Neural progenitor cell (in vitro differentiated cells): ENCODE measurements around the gene ADRA2A. TPM values are rescaled to one million over a fixed set of nuclear protein-coding genes. Genes with fewer than 3 reads are reported as not detected.

Experiments
- DNase-seq: peaks from one replicate; pipeline ENCODE4 v3.0.0-alpha.2; 2016; ENCODE audit warnings: low spot score
- H2AFZ ChIP-seq: fragments of 200-600 bp; sonication (generic); replicated peaks from 2 replicates; pipeline ENCODE4 v1.6.1; 2016; ENCODE audit warnings: antibody characterized with exemption
- H3F3A ChIP-seq: fragments of 200-600 bp; sonication (generic); 2 replicates; pipeline ENCODE4 v1.6.1; 2016; ENCODE audit warnings: antibody characterized with exemption, low read depth
- H3K27ac ChIP-seq: fragments of 200-600 bp; sonication (generic); 2 replicates; pipeline ENCODE4 v1.5.1; 2016; ENCODE audit warnings: mild to moderate bottlenecking
- H3K27me3 ChIP-seq: fragments of 200-600 bp; sonication (generic); 2 replicates; pipeline ENCODE4 v1.6.1; 2016; ENCODE audit warnings: mild to moderate bottlenecking, moderate library complexity
- H3K36me3 ChIP-seq: fragments of 200-600 bp; sonication (generic); 2 replicates; pipeline ENCODE4 v1.5.1; 2016
- H3K4me1 ChIP-seq: fragments of 200-600 bp; sonication (generic); 2 replicates; pipeline ENCODE4 v1.6.1; 2016; ENCODE audit warnings: mixed run types
- H3K4me2 ChIP-seq: fragments of 200-600 bp; sonication (generic); 2 replicates; pipeline ENCODE4 v1.6.1; 2016
- H3K4me3 ChIP-seq: fragments of 200-600 bp; sonication (generic); 2 replicates; pipeline ENCODE4 v1.5.1; 2016
- H3K79me2 ChIP-seq: fragments of 200-600 bp; sonication (generic); 2 replicates; pipeline ENCODE4 v1.6.1; 2016; ENCODE audit warnings: low read depth
- H3K9ac ChIP-seq: fragments of 200-600 bp; sonication (generic); 2 replicates; pipeline ENCODE4 v1.6.1; 2016
- H3K9me3 ChIP-seq: fragments of 200-600 bp; sonication (generic); 2 replicates; pipeline ENCODE4 v1.5.1; 2016; ENCODE audit warnings: low read depth
- H4K20me1 ChIP-seq: fragments of 200-600 bp; sonication (generic); 2 replicates; pipeline ENCODE4 v1.6.1; 2016; ENCODE audit warnings: low read depth
- H3K27ac Mint-ChIP-seq: 3 replicates; pipeline ENCODE4 v1.8.0; 2021; ENCODE audit warnings: mixed read lengths
- H3K27me3 Mint-ChIP-seq: 2 replicates; pipeline ENCODE4 v1.8.0; 2022; ENCODE audit warnings: low read depth, mild to moderate bottlenecking, inconsistent platforms, moderate library complexity, mixed read lengths; ENCODE audit not compliant: insufficient read depth
- H3K36me3 Mint-ChIP-seq: 3 replicates; pipeline ENCODE4 v1.8.0; 2021; ENCODE audit warnings: mixed read lengths
- H3K4me1 Mint-ChIP-seq: 3 replicates; pipeline ENCODE4 v1.8.0; 2021; ENCODE audit warnings: mixed read lengths
- H3K4me3 Mint-ChIP-seq: 3 replicates; pipeline ENCODE4 v1.8.0; 2021; ENCODE audit warnings: mild to moderate bottlenecking, moderate library complexity, mixed read lengths
- H3K9me3 Mint-ChIP-seq: 3 replicates; pipeline ENCODE4 v1.8.0; 2020; ENCODE audit warnings: mixed read lengths
- CTCF ChIP-seq: fragments of 200-600 bp; sonication (generic); IDR thresholded peaks from 2 replicates; pipeline ENCODE4 v1.5.1; 2017; ENCODE audit warnings: antibody characterized with exemption, mild to moderate bottlenecking
- EZH2 ChIP-seq: fragments of 200-600 bp; sonication (generic); IDR thresholded peaks from 2 replicates; pipeline ENCODE4 v1.6.1; 2017; ENCODE audit warnings: antibody characterized with exemption, mild to moderate bottlenecking, moderate library complexity
- EZH2phosphoT487 ChIP-seq: fragments of 200-600 bp; sonication (generic); IDR thresholded peaks from 2 replicates; pipeline ENCODE4 v1.6.1; 2017; ENCODE audit warnings: antibody characterized with exemption
- total RNA-seq: library from RNA; depleted of rRNA; stranded (reverse); fragments of >200 nt; gene quantifications from 2 replicates; pipeline ENCODE4 v1.2.3, GENCODE V29; 2015; ENCODE audit warnings: low replicate concordance

ADRA2A gene
- total RNA-seq, 1 donor from 2014 or later: not detected

- DNase-seq: no peak
- H3K27ac Mint-ChIP-seq: no peak overlapping the region
- H3K9ac ChIP-seq: no peak overlapping the region
- H3K27me3 ChIP-seq: no peaks in the 10 kb centered on the region
- no peaks in the 10 kb centered on the region for H3K36me3 ChIP-seq
- no peak overlapping the region for H3K4me3 ChIP-seq
- H4K20me1 ChIP-seq: no peaks in the 10 kb centered on the region
- no peaks in the 10 kb centered on the region for H3K79me2 ChIP-seq
- H3K27ac ChIP-seq: no peak overlapping the region
- peaks cover 9% of the 10 kb centered on the region for H3K36me3 Mint-ChIP-seq
- no peak overlapping the region for H3K4me3 Mint-ChIP-seq
- H3F3A ChIP-seq: no peaks in the 10 kb centered on the region
- peaks cover 32% of the 10 kb centered on the region for H3K9me3 Mint-ChIP-seq
- no peak overlapping the region for H2AFZ ChIP-seq
- peaks cover 11% of the 10 kb centered on the region for H3K9me3 ChIP-seq
- no peak for TF ChIP-seq CTCF
- no peak for TF ChIP-seq EZH2
- TF ChIP-seq EZH2phosphoT487: no peak
- H3K4me1 ChIP-seq: no peaks in the 10 kb centered on the region
- peaks cover 2% of the 10 kb centered on the region for H3K27me3 Mint-ChIP-seq
- no peak overlapping the region for H3K4me2 ChIP-seq
- no peaks in the 10 kb centered on the region for H3K4me1 Mint-ChIP-seq
Observed at GRCh38 chr10:111035542-111035941, 41.3 kb upstream of the ADRA2A start.

- Mint-ChIP-seq H3K4me3 (no peak overlapping the region), H3K4me1 (no peaks in the 10 kb centered on the region), H3K27me3 (peaks cover 2% of the 10 kb centered on the region), H3K27ac (no peak overlapping the region), H3K36me3 (peaks cover 6% of the 10 kb centered on the region), H3K9me3 (peaks cover 40% of the 10 kb centered on the region)
- H3K4me2 ChIP-seq: no peak overlapping the region
- no peaks in the 10 kb centered on the region for H3K27me3 ChIP-seq
- no peak overlapping the region for H3K4me3 ChIP-seq
- H3K4me1 ChIP-seq: no peaks in the 10 kb centered on the region
- H3K36me3 ChIP-seq: no peaks in the 10 kb centered on the region
- no peaks in the 10 kb centered on the region for H3K79me2 ChIP-seq
- H3K27ac ChIP-seq: no peak overlapping the region
- no peak for DNase-seq
- H4K20me1 ChIP-seq: no peaks in the 10 kb centered on the region
- peak; percentile 16 for TF ChIP-seq CTCF
- no peak for TF ChIP-seq EZH2
- no peak for TF ChIP-seq EZH2phosphoT487
- no peaks in the 10 kb centered on the region for H3F3A ChIP-seq
- H3K9ac ChIP-seq: no peak overlapping the region
- H2AFZ ChIP-seq: no peak overlapping the region
- peaks cover 19% of the 10 kb centered on the region for H3K9me3 ChIP-seq
Observed at GRCh38 chr10:111037858-111038257, 39.0 kb upstream of the ADRA2A start.

- no peak overlapping the region for H3K9ac ChIP-seq
- H3K79me2 ChIP-seq: no peaks in the 10 kb centered on the region
- H4K20me1 ChIP-seq: no peaks in the 10 kb centered on the region
- DNase-seq: no peak
- H3K4me1 ChIP-seq: no peaks in the 10 kb centered on the region
- H3K4me3 Mint-ChIP-seq: no peak overlapping the region
- no peaks in the 10 kb centered on the region for H3K4me1 Mint-ChIP-seq
- H3K9me3 Mint-ChIP-seq: peaks cover 42% of the 10 kb centered on the region
- H3K27me3 Mint-ChIP-seq: peaks cover 2% of the 10 kb centered on the region
- H3K36me3 Mint-ChIP-seq: no peaks in the 10 kb centered on the region
- no peaks in the 10 kb centered on the region for H3K27me3 ChIP-seq
- H3K27ac Mint-ChIP-seq: no peak overlapping the region
- H3K9me3 ChIP-seq: peaks cover 19% of the 10 kb centered on the region
- no peak overlapping the region for H3K4me2 ChIP-seq
- H2AFZ ChIP-seq: no peak overlapping the region
- H3K4me3 ChIP-seq: no peak overlapping the region
- H3F3A ChIP-seq: no peaks in the 10 kb centered on the region
- no peaks in the 10 kb centered on the region for H3K36me3 ChIP-seq
- H3K27ac ChIP-seq: no peak overlapping the region
- TF ChIP-seq EZH2 (no peak), EZH2phosphoT487 (no peak), CTCF (no peak)
Observed at GRCh38 chr10:111039522-111039921, 37.3 kb upstream of the ADRA2A start.
